Stomach (tissue), 9 donors: ENCODE data around the gene LTA4H. TPM values are rescaled to one million over a fixed set of nuclear protein-coding genes. Genes with fewer than 3 reads are reported as not detected.
A peak's percentile ranks its signal among the peaks of the same experiment; 100 is the strongest.

ENCODE experiments used
- DNase-seq, 2 donors: peaks; one replicate each; pipeline versions ENCODE4 v3.0.0 to v3.0.0-alpha.2; 2013 to 2019
- H3K27ac ChIP-seq, 5 donors: fragments of 200-600 bp in 4 of 5; sonication (generic) in 4 of 5; one replicate each; pipeline ENCODE4 v1.5.1; 2013 to 2019; ENCODE audit warnings: mild to moderate bottlenecking in 1 of 5, moderate library complexity in 1 of 5
- H3K27me3 ChIP-seq, 3 donors: fragments of 200-600 bp; sonication (generic); one replicate each; pipeline ENCODE4 v1.5.1; 2017 to 2019; ENCODE audit warnings: mixed run types in 1 of 3
- H3K36me3 ChIP-seq, 4 donors: fragments of 200-600 bp; sonication (generic); 1 replicate in 3 of 4; 2 replicates in 1 of 4; pipeline ENCODE4 v1.5.1; 2016 to 2019
- H3K4me1 ChIP-seq, 4 donors: fragments of 200-600 bp; sonication (generic); one replicate each; pipeline ENCODE4 v1.5.1; 2016 to 2019
- H3K4me3 ChIP-seq, 4 donors: fragments of 200-600 bp; sonication (generic) in 3 of 4; one replicate each; pipeline ENCODE4 v1.5.1; 2016 to 2019; ENCODE audit warnings: mild to moderate bottlenecking in 1 of 4
- H3K9me3 ChIP-seq, 4 donors: fragments of 200-600 bp; sonication (generic); one replicate each; pipeline ENCODE4 v1.5.1; 2016 to 2019
- EP300 ChIP-seq: sonication (generic); formaldehyde crosslinking; IDR thresholded peaks from one replicate; pipeline ENCODE4 v1.6.1; 2017; ENCODE audit warnings: antibody characterized with exemption
- POLR2A ChIP-seq, 4 donors: fragments of 450-650 bp; IDR thresholded peaks; one replicate each; pipeline ENCODE4 v1.6.1; 2016; ENCODE audit warnings: antibody characterized with exemption in 4 of 4, control low read depth in 2 of 4, mild to moderate bottlenecking in 1 of 4, moderate library complexity in 1 of 4
- POLR2AphosphoS5 ChIP-seq, 3 donors: sonication (generic); formaldehyde crosslinking; IDR thresholded peaks; one replicate each; pipeline ENCODE4 v1.6.1; 2016; ENCODE audit warnings: antibody characterized with exemption in 3 of 3
- WGBS, 5 donors: extraction: QIAGEN DNeasy Blood & Tissue Kit in 3 of 5; methylation state at CpG; one replicate each; pipeline versions ENCODE4 v1.1.5 to v1.1.7; 2013 to 2018; 5-methylcytosine and 5-hydroxymethylcytosine counted together
- intact Hi-C: fragments of 100-400 bp; cut with DNase I; formaldehyde crosslinking; loops from one replicate; pipeline ENCODE4 v1.15.1; 2023; ENCODE audit warnings: low total_unique reads
- polyA plus RNA-seq, 3 donors: library from polyadenylated mRNA; stranded (reverse); fragments of 200-250 nt; gene quantifications; one replicate each; pipeline ENCODE4 v1.2.3, GENCODE V29; 2013
- total RNA-seq, 5 donors: library from RNA; depleted of rRNA; stranded (reverse); fragments of >200 nt; gene quantifications; one replicate each; pipeline versions ENCODE4 v1.1.0 to v1.2.3, GENCODE V29; 2014 to 2016
- TF ChIP-seq, protein P1 (sequence below), 7 experiments: fragments of 450-650 bp in 4 of 7; fragments of 200-600 bp in 3 of 7; sonication (generic) in 3 of 7; IDR thresholded peaks; one replicate each; pipeline ENCODE4 v1.5.1; 2016 to 2019; ENCODE audit warnings: antibody characterized with exemption in 7 of 7, control low read depth in 2 of 7, mild to moderate bottlenecking in 1 of 7
- donor health status: healthy with polysubstance abuse.
- donor health status: Bipolar disorder and iron deficiency.
- donor health status: healthy.

The LTA4H gene
- total and polyA plus RNA-seq, 8 donors: 22.6 to 91.5 (median 57.1) TPM

GRCh38 chr12:96081596-96081995 is 46.2 kb upstream of the LTA4H start:
- H3K9me3 ChIP-seq: no peaks in the 10 kb centered on the region
- no peaks in the 10 kb centered on the region for H3K36me3 ChIP-seq
- 61 to 72% (median 67%) methylated on average over 3 of the region's 3 CpGs for WGBS, 5 donors
- DNase-seq: no peak
- H3K27me3 ChIP-seq: no peaks in the 10 kb centered on the region
- TF ChIP-seq POLR2A (IDR thresholded peaks at IDR 0.05) (no peak), POLR2AphosphoS5 (IDR thresholded peaks at IDR 0.05) (no peak), EP300 (no peak)
- TF ChIP-seq, protein P1, sequence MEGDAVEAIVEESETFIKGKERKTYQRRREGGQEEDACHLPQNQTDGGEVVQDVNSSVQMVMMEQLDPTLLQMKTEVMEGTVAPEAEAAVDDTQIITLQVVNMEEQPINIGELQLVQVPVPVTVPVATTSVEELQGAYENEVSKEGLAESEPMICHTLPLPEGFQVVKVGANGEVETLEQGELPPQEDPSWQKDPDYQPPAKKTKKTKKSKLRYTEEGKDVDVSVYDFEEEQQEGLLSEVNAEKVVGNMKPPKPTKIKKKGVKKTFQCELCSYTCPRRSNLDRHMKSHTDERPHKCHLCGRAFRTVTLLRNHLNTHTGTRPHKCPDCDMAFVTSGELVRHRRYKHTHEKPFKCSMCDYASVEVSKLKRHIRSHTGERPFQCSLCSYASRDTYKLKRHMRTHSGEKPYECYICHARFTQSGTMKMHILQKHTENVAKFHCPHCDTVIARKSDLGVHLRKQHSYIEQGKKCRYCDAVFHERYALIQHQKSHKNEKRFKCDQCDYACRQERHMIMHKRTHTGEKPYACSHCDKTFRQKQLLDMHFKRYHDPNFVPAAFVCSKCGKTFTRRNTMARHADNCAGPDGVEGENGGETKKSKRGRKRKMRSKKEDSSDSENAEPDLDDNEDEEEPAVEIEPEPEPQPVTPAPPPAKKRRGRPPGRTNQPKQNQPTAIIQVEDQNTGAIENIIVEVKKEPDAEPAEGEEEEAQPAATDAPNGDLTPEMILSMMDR (IDR thresholded peaks at IDR 0.05): no peak
- H3K27ac ChIP-seq: no peak overlapping the region
- peaks cover 0 to 19% (median 7%) of the 10 kb centered on the region in 4 donors for H3K4me1 ChIP-seq
- intact Hi-C loops: no loop called here
- no peak overlapping the region for H3K4me3 ChIP-seq

GRCh38 chr12:96078231-96079135 is 43.1 kb upstream of the LTA4H start:
- Histone ChIP-seq H3K4me3 (peak overlapping the region in 1 of 4 donors; percentile 3), H3K27ac (peak overlapping the region in 4 of 5 donors; percentile 24 to 55 (median 38)), H3K9me3 (no peaks in the 10 kb centered on the region), H3K27me3 (no peaks in the 10 kb centered on the region), H3K4me1 (peaks cover 0 to 20% (median 9%) of the 10 kb centered on the region in 4 donors), H3K36me3 (no peaks in the 10 kb centered on the region)
- 33 to 58% (median 54%) methylated on average over 12 to 15 of the region's 15 CpGs for WGBS, 5 donors
- peak; percentile 29 to 75 for DNase-seq
- intact Hi-C loops: no loop called here
- TF ChIP-seq POLR2AphosphoS5 (IDR thresholded peaks at IDR 0.05): peak in 2 of 3 donors; percentile 23 to 33
- TF ChIP-seq, protein P1 (IDR thresholded peaks at IDR 0.05): no peak

GRCh38 chr12:96077081-96077480 is 41.7 kb upstream of the LTA4H start:
- H3K27ac ChIP-seq: no peak overlapping the region
- peaks cover 0 to 28% (median 9%) of the 10 kb centered on the region in 4 donors for H3K4me1 ChIP-seq
- no peaks in the 10 kb centered on the region for H3K36me3 ChIP-seq
- no peaks in the 10 kb centered on the region for H3K9me3 ChIP-seq
- H3K27me3 ChIP-seq: no peaks in the 10 kb centered on the region
- H3K4me3 ChIP-seq: no peak overlapping the region
- 77 to 87% (median 81%) methylated on average over 6 of the region's 6 CpGs for WGBS, 5 donors
- DNase-seq: no peak
- intact Hi-C loops: no loop called here
- no peak for TF ChIP-seq POLR2A (IDR thresholded peaks at IDR 0.05)
- TF ChIP-seq, protein P1 (IDR thresholded peaks at IDR 0.05): no peak
- no peak for TF ChIP-seq EP300
- TF ChIP-seq POLR2AphosphoS5 (IDR thresholded peaks at IDR 0.05): no peak

GRCh38 chr12:96075560-96075959 is 40.2 kb upstream of the LTA4H start:
- 77 to 90% (median 86%) methylated on average over 2 of the region's 2 CpGs for WGBS, 5 donors

More at GRCh38 chr12:96075560-96075959, 40.2 kb upstream of the LTA4H start:
- Histone ChIP-seq H3K4me1 (peaks cover 0 to 32% (median 9%) of the 10 kb centered on the region in 4 donors), H3K36me3 (no peaks in the 10 kb centered on the region), H3K27me3 (no peaks in the 10 kb centered on the region), H3K9me3 (no peaks in the 10 kb centered on the region), H3K4me3 (no peak overlapping the region), H3K27ac (no peak overlapping the region)
- intact Hi-C loops: no loop called here
- no peak for DNase-seq
- TF ChIP-seq, protein P1 (IDR thresholded peaks at IDR 0.05): no peak
- TF ChIP-seq POLR2AphosphoS5 (IDR thresholded peaks at IDR 0.05): no peak
- no peak for TF ChIP-seq POLR2A (IDR thresholded peaks at IDR 0.05)
- no peak for TF ChIP-seq EP300
